ENCODE measurements around the gene CTAGE1. TPM values are rescaled to one million over a fixed set of nuclear protein-coding genes. Genes with fewer than 3 reads are reported as not detected.

CTAGE1 gene
- total RNA-seq, 1 donor, result not detected

GRCh38 chr18:22422909-22423548, 5.3 kb upstream of the CTAGE1 start:
- Histone ChIP-seq H2AFZ (ENCODE audit: low read length) (peak overlapping the region; percentile 5), H3K36me3 (ENCODE audit: insufficient read depth, low read length) (no peaks in the 10 kb centered on the region), H3K27me3 (ENCODE audit: insufficient read depth, low read length) (no peaks in the 10 kb centered on the region), H3K4me3 (ENCODE audit: insufficient read depth, low read length) (no peak overlapping the region), H3K9me3 (ENCODE audit: low read depth, low read length) (no peaks in the 10 kb centered on the region), H3K27ac (ENCODE audit: low read depth, low read length) (peak overlapping the region; percentile 49), H3K4me2 (ENCODE audit: insufficient read depth, low read length) (peak overlapping the region; percentile 7), H3K4me1 (ENCODE audit: insufficient read depth, low read length) (peaks cover 5% of the 10 kb centered on the region), H4K20me1 (ENCODE audit: insufficient read depth, low read length) (no peaks in the 10 kb centered on the region), H3K79me2 (ENCODE audit: insufficient read depth, low read length) (no peaks in the 10 kb centered on the region)
- DNase-seq (ENCODE audit: insufficient read length, low spot score, missing footprints), result peak; percentile 82
- no peak for TF ChIP-seq CTCF (IDR thresholded peaks at IDR 0.05; ENCODE audit: extremely low read depth, low read depth, low read length)

- no peak overlapping the region for H3K27ac ChIP-seq (ENCODE audit: low read depth, low read length)
- H3K27me3 ChIP-seq (ENCODE audit: insufficient read depth, low read length), result no peaks in the 10 kb centered on the region
- H3K4me2 ChIP-seq (ENCODE audit: insufficient read depth, low read length), result no peak overlapping the region
- no peak for TF ChIP-seq CTCF (IDR thresholded peaks at IDR 0.05; ENCODE audit: extremely low read depth, low read depth, low read length)
- no peaks in the 10 kb centered on the region for H3K36me3 ChIP-seq (ENCODE audit: insufficient read depth, low read length)
- no peaks in the 10 kb centered on the region for H3K9me3 ChIP-seq (ENCODE audit: low read depth, low read length)
- peaks cover 9% of the 10 kb centered on the region for H3K4me1 ChIP-seq (ENCODE audit: insufficient read depth, low read length)
- no peak for DNase-seq (ENCODE audit: insufficient read length, low spot score, missing footprints)
- H4K20me1 ChIP-seq (ENCODE audit: insufficient read depth, low read length), result no peaks in the 10 kb centered on the region
- no peak overlapping the region for H3K4me3 ChIP-seq (ENCODE audit: insufficient read depth, low read length)
- no peaks in the 10 kb centered on the region for H3K79me2 ChIP-seq (ENCODE audit: insufficient read depth, low read length)
- H2AFZ ChIP-seq (ENCODE audit: low read length), result no peak overlapping the region
These were observed 2.9 kb upstream of the CTAGE1 start for GRCh38 chr18:22420652-22421051.

- no peak for TF ChIP-seq CTCF (IDR thresholded peaks at IDR 0.05; ENCODE audit: extremely low read depth, low read depth, low read length)
- H3K4me2 ChIP-seq (ENCODE audit: insufficient read depth, low read length), result no peak overlapping the region
- no peak for DNase-seq (ENCODE audit: insufficient read length, low spot score, missing footprints)
These were observed 5.4 kb downstream of the CTAGE1 start for GRCh38 chr18:22412176-22412911.

GRCh38 chr18:22411446-22411845, 6.3 kb downstream of the CTAGE1 start:
- no peak overlapping the region for H2AFZ ChIP-seq (ENCODE audit: low read length)
- H3K27me3 ChIP-seq (ENCODE audit: insufficient read depth, low read length), result peaks cover 3% of the 10 kb centered on the region
- H3K4me2 ChIP-seq (ENCODE audit: insufficient read depth, low read length), result no peak overlapping the region
- peak; percentile 22 for DNase-seq (ENCODE audit: insufficient read length, low spot score, missing footprints)
- H3K36me3 ChIP-seq (ENCODE audit: insufficient read depth, low read length), result no peaks in the 10 kb centered on the region
- no peaks in the 10 kb centered on the region for H4K20me1 ChIP-seq (ENCODE audit: insufficient read depth, low read length)
- H3K9me3 ChIP-seq (ENCODE audit: low read depth, low read length), result no peaks in the 10 kb centered on the region
- no peak for TF ChIP-seq CTCF (IDR thresholded peaks at IDR 0.05; ENCODE audit: extremely low read depth, low read depth, low read length)
- no peaks in the 10 kb centered on the region for H3K79me2 ChIP-seq (ENCODE audit: insufficient read depth, low read length)
- no peak overlapping the region for H3K27ac ChIP-seq (ENCODE audit: low read depth, low read length)
- H3K4me1 ChIP-seq (ENCODE audit: insufficient read depth, low read length), result peaks cover 3% of the 10 kb centered on the region
- no peak overlapping the region for H3K4me3 ChIP-seq (ENCODE audit: insufficient read depth, low read length)

More at GRCh38 chr18:22412176-22412911, 5.4 kb downstream of the CTAGE1 start:
- no peak overlapping the region for H2AFZ ChIP-seq (ENCODE audit: low read length)
- no peaks in the 10 kb centered on the region for H3K79me2 ChIP-seq (ENCODE audit: insufficient read depth, low read length)
- H3K4me1 ChIP-seq (ENCODE audit: insufficient read depth, low read length), result peaks cover 3% of the 10 kb centered on the region
- no peaks in the 10 kb centered on the region for H3K36me3 ChIP-seq (ENCODE audit: insufficient read depth, low read length)
- no peak overlapping the region for H3K27ac ChIP-seq (ENCODE audit: low read depth, low read length)
- H3K9me3 ChIP-seq (ENCODE audit: low read depth, low read length), result no peaks in the 10 kb centered on the region
- no peaks in the 10 kb centered on the region for H4K20me1 ChIP-seq (ENCODE audit: insufficient read depth, low read length)
- H3K4me3 ChIP-seq (ENCODE audit: insufficient read depth, low read length), result no peak overlapping the region
- H3K27me3 ChIP-seq (ENCODE audit: insufficient read depth, low read length), result peaks cover 3% of the 10 kb centered on the region
